Epidermal melanocyte (primary cell): ENCODE results near the gene NKRF.
A peak's percentile ranks its signal among the peaks of the same experiment; 100 is the strongest.
"Not testable (repeated sequence)": the region's sequence is repeated elsewhere in the genome, so short reads cannot be mapped to it uniquely, and the experiment has no call there.

Source experiments
- DNase-seq: peaks from one replicate; pipeline ENCODE4 v3.0.0; 2011; ENCODE audit warnings: low spot score; ENCODE audit not compliant: insufficient read length

The NKRF gene

DNA sequence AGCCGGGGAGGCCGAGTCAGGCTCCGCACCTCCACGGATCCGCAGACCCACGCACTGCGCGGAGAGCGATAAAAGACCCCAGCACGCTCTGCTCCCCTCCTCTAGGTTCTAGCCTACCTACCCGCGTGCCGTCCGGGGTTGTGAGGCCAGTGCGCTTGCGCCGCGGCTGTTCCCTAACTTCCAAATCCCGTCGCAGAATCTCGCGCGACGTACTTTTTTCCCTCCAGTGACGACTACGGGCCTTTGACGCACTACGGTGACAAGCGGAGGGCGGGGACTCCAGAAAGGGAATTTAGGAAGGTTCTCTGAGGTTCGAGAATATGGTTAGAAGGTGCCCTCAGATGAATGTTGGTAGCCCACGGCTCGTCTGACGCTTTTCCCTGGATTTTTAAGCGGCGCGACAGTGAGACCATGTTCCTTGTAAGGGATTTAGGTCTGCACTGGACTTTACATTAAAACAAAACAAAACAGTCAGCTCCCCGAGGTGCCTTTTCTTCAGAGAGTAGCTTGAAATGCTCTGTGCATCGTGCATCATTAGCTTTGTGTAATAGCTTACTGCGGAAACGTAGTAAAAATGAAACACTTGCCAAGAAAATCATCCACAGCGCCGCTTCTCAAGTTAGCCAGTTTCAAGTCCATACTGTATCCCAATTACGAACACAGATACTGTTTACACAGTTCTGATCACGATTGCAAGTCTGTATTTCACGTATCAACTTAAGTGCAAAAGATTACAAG is at the start of gene NKRF:
NKRF (minus strand) TSS at position 145 of the 738 bp plus-strand sequence.
- DNase-seq: peak; percentile 52

DNA sequence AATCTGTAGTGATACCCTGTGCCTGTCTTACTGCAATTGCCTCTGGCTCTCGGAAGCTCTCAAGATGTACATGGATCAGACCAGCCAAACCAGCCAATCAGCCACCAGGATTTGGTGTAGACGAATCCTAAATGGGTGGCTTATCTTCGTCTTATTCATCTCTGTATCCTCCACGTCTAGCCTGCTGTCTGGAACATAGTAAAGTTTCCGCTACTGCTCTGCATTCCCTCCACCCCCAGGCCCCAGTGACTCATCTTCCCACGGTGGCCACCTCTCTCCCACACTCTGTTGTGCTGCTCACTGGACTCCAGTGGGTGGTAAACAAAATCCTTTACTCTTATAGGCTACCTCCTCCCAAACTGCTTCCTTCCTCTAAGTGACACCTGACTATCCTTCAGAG is 48.9 kb upstream of the NKRF start:
- no peak for DNase-seq

DNA sequence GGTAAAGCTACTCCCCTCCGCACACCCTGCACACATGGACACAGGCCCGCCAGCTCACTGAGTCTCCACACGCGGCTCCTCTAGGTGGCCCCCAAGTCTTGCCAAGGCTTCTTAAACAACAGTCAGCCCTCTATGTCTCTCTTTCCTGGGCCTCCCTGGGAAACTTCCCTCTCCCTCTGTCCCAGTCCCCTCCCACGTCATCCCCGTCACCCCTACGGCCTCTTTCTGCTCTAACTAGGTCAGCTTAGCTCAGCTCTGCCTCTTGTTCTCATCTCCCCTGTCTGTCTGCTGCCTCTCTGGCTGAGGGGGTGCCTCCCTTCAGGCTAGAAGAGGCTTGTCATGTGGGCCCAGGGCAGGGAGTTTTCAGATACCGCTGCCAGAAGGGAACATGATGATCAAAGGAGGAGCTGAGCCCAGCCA is 47.9 kb upstream of the NKRF start:
- no peak for DNase-seq

- DNase-seq: no peak
Measured at GRCh38 chrX:119648421-119648775, 42.2 kb upstream of the NKRF start.

DNA sequence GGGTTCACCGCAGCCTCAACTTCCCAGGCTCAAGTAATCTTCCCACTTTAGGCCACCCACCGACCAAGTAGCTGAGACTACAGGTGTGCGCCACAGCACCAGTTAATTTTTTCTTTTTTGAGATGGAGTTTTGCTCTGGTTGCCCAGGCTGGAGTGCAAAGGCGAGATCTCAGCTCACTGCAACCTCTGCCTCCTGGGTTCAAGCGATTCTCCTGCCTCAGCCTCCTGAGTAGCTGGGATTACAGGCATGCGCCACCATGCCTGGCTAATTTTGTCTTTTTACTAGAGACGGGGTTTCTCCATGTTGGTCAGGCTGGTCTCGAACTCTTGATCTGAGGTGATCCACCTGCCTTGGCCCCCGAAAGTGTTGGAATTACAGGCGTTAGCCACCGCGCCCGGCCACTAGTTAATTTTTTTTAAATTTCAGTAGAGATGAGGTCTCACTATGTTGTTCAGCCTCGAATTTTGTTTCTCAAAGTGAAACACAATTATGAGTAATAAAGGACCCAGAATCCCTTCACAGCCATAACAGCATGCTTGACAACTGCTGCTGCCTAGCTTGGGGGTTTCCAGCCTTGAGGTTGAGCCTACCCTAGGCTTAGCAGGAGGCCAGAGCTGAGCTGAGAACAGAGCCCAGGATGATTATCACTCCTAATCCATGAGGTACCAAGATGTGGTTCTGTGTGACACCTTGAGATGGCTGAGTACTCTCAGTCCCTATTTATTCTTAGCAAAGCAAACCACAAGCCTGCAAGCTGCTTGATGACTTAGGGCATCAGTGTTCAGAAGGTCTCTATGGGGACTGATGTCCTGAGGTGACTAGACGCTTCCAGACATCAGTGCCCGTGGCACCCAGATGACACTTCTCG is 41.6 kb upstream of the NKRF start:
- DNase-seq: no peak

DNA sequence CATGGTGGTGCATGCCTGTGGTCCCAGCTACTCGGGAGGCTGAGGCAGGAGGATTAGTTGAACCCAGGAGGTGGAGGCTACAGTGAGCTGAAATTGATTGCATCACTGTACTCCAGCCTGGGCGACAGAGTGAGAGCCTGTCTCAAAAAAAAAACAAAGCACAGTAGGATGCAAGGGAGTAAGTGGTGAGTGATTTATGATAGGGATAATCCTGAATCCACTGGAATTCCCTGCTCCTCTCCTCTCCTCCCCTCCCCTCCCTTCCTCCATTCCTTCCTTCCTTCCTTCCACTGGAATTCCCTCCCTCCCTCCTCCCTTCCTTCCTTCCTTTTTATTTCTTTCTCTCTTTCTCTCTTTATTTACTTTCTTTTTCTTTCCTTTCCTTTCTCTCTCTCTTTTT is 40.9 kb upstream of the NKRF start:
- no peak for DNase-seq

- DNase-seq: no peak
Measured at GRCh38 chrX:119646515-119646914, 40.3 kb upstream of the NKRF start.

DNA sequence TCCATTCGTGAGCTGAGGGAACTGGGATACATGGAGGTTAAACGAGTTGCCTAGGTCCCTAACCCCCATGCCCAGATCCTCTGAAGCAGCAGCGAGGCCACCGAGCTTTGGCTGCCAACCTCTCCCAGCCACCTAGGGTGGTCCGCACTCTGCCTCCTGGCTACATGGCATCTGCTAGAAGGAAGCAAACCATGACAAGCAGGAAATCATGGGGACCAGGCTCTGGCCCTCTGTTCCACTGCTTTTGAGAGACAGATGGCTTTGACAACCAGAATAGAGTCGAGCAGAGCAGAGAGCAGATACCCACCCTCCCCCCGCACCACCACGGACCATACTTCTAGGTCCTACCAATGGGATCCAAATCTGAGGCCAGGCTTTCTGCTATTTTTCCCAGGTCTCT is 37.5 kb upstream of the NKRF start:
- no peak for DNase-seq

- DNase-seq: no peak
Measured at GRCh38 chrX:119640731-119641170, 34.5 kb upstream of the NKRF start.

DNA sequence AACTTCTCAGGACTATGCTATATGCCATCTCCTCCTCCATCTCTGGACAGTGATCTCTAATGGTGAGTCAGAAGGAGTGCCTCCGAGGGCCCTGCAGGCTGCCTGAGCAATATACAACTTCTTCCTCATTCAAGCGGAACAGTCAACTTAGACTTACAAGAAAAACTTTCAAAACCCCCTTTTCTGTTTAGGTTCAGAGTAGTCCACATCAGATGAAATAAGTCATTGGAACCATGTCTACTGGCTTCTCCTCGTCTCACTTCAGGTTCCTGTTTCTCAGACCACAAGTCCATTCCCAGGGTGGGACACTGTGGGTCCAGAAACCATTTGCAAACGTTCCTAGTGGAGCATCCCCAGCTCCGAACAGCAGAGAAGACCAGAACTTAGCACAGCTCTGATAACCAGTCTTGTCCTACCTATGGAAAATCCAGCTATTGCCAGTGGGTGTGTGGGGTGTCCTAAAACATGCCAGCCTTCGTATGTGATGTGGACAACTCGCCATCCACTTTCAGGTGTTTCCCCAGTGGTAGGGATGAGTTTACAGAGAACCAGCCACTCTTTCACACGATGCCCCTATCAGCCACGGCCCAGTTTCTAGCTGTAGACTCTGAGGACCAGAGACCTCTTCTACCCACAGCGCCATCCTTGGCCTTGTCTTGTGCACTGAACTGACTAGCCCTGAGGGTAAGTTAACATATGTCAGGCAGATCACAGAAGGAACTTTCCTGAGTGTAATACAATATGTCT is 32.7 kb upstream of the NKRF start:
- DNase-seq: no peak

- not testable (repeated sequence) for DNase-seq
Measured at GRCh38 chrX:119637421-119637820, 31.2 kb upstream of the NKRF start.

DNA sequence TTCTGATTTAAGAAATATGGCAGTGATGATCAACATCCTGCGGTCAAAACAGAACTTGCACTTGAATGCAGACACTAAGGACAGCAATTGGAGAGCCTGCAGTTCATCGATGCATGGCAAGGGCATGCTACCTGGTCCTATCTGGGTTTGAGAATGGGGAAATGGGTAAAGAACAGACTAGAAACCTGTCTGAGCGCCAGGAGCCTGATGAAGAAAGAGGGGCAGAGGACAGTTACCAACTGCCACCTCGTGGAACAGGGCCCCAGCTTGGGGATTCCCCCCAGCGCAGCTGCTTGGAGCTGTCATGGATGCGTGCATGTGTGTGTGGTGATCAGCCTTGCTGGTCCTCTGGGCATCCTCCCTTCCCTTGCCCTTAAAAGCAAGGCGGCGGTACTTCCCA is 30.2 kb upstream of the NKRF start:
- no peak for DNase-seq

DNA sequence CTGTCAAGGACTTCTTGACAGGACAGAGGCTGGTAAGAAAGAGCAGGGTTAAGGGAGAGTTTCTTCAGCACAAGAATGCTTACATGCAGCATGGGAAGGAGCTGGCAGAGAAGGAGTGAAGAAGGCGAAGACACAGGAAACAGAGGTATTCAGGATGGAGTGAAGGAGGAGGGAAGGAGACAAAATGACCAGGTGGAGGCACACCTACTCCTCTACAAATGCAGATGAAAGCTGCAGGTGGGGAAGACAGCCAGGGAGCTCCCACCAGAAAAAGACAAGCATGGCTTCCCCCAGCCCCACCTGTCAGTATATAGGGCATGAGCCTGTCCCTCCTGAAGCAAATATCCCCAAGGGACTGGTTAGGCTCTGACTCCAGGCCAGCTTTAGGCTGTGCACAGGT is 29.6 kb upstream of the NKRF start:
- DNase-seq: no peak

- DNase-seq: no peak
Measured at GRCh38 chrX:119635179-119635578, 29.0 kb upstream of the NKRF start.

GRCh38 chrX:119625843-119626242 is 19.6 kb upstream of the NKRF start:
- DNase-seq: no peak

DNA sequence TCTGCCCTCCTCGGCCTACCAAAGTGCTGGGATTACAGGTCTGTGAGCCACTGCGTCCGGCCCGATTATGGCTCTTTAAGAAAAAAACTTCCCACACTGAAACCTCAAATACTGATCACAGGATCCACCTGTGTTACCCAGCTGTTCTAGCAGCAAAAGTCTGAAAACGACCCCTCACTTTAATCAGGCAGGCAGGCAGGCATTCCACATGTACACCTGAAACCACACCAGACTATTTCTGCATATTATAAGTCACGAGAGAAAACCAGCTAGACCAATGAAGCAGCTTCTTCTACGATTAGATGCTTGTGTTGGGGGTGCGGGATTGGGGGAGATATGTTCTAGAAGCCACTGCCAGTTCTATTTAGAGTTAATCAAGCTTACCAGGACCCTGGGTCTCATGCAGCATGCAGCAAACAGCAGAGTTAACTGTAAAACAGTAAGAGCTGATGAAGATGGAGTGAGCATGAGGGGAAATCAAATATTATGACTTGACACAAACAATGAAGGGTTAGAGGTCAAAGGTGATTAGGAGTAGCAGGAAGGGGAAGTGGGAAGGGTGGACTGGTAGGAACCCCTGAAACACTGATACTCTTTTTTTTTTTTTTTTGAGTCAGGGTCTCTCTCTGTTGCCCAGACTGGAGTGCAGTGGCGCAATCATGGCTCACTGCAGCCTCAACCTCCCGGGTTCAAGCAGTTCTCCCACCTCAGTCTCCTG is 18.9 kb upstream of the NKRF start:
- DNase-seq: no peak

DNA sequence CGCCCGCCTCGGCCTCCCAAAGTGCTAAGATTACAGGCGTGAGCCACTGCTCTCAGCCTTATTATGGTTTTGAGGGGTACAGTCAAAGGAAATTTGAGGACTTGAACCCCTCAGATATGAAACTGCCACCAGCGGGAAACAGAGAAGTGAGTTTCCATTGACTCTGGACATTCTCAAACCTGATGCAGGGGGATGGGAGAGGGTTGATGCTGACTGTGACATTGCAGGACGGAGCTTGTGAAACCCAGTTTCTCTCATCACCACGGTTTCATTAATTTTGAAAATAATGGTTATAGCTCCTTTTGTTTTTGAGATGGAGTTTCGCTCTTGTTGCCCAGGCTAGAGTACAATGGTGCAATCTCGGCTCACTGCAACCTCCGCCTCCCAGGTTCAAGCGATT is 18.2 kb upstream of the NKRF start:
- DNase-seq: no peak

- no peak for DNase-seq
Measured at GRCh38 chrX:119622356-119623232, 16.4 kb upstream of the NKRF start.

DNA sequence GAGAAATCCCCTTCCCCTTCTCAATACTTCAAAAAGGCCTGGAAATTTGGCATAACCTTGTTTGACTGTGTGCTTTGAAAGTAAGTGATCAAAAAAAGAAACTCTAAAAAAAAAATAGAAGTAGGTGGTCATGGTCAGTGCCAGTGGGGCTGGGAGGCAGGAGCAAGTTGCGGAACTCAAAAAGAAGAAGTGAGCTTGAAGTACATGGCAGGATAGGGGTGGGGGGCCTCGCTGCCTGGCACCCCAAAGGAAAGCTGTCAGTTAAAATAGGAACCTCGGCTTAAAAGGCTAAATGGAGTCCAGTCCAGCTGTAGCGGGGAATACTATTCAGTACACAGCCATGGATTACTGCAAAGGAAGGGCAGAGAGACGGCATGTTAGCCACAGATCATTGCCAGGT is 12.2 kb upstream of the NKRF start:
- no peak for DNase-seq

DNA sequence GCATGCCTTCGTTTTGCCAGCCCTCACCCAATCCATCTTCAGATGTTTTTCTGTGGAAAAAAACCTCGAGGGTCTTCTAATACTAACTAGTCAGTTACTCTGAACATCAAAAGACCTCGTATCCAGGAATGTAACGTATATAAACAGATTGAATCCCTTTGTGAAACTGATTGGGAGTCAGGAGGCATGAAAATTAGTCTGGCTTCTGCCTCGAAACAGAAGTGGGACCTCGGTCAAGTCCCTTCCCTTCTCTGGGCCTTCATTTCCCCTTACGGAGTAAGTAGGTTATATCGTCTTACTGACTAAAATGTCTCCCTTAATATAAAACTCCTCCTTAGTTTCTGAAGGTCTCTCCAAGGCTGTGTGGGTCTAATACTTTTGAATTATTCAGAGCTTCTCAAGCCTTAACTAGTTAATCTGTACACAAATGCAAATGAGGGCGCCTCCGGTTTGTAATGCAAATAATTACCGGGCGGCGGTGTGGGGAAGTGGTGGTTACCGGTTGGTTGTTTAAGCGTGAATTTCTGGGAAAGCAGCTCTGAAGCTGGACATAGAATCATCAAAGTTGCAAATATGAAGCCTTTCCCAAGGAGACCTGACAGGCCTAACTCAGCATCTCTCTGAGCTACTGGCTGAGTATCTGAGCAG is 11.4 kb upstream of the NKRF start:
- DNase-seq: no peak
